ENCODE measurements around the gene EHBP1L1.

GRCh38 chr11:65596520-65596919 lies 20.7 kb downstream of the EHBP1L1 start:
- TF ChIP-seq CREB5 (CRISPR knock-in tag; IDR thresholded peaks at IDR 0.05; ENCODE audit: low read depth): no peak
- no peak for TF ChIP-seq ZNF8 (CRISPR knock-in tag; IDR thresholded peaks at IDR 0.05)
- TF ChIP-seq ISL1 (CRISPR knock-in tag; IDR thresholded peaks at IDR 0.05): no peak
- no peak for TF ChIP-seq SNAI2 (CRISPR knock-in tag; IDR thresholded peaks at IDR 0.05)
- no peak for TF ChIP-seq PATZ1 (CRISPR knock-in tag; IDR thresholded peaks at IDR 0.05; ENCODE audit: borderline replicate concordance)
- no peak for TF ChIP-seq TCF4 (CRISPR knock-in tag; IDR thresholded peaks at IDR 0.05; ENCODE audit: borderline replicate concordance)
- no peak for TF ChIP-seq ARNTL (CRISPR knock-in tag; IDR thresholded peaks at IDR 0.05; ENCODE audit: borderline replicate concordance, low read depth)
- TF ChIP-seq ESRRG (CRISPR knock-in tag; IDR thresholded peaks at IDR 0.05): no peak
- TF ChIP-seq BACH2 (CRISPR knock-in tag; IDR thresholded peaks at IDR 0.05; ENCODE audit: borderline replicate concordance): no peak
- no peak for TF ChIP-seq TOX (CRISPR knock-in tag; IDR thresholded peaks at IDR 0.05; ENCODE audit: borderline replicate concordance)
